SH-SY5Y (cell line): Measurements from ENCODE around the gene PDE1A.

Experiments used
- GATA2 ChIP-seq: IDR thresholded peaks from 2 replicates; pipeline ENCODE4 v1.6.1; 2011; ENCODE audit warnings: mild to moderate bottlenecking, low read depth, low read length
- GATA3 ChIP-seq: IDR thresholded peaks from 2 replicates; pipeline ENCODE4 v1.6.1; 2011; ENCODE audit warnings: low read depth, mild to moderate bottlenecking, low read length, moderate library complexity

Gene PDE1A

GRCh38 chr2:182299632-182300031 lies 127.2 kb downstream of the PDE1A start:
- TF ChIP-seq GATA3 (no peak), GATA2 (no peak)

GRCh38 chr2:182298456-182298855 lies 128.4 kb downstream of the PDE1A start:
- TF ChIP-seq GATA2 (no peak), GATA3 (no peak)

GRCh38 chr2:182291296-182291695 lies 135.5 kb downstream of the PDE1A start:
- TF ChIP-seq GATA2 (no peak), GATA3 (no peak)

DNA sequence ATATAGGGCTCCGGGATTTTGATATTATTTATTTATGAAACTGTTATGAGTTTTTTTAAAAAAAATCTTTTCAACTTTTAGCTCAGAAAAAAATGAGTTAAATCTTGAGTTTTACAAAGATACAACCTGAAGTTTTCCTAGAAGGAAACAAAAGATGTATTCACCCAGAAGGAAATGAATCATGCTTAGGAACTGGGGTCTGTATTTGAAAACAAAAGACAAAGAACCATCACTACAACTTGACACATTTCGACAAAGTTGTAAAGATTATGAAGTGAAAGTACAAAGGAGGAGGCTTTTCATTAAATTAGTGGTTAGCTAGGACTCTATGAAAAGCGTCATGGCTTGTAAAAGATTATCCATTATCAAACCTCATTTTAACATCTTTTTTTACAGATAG lies 143.3 kb downstream of the PDE1A start:
- TF ChIP-seq GATA3 (no peak), GATA2 (no peak)

DNA sequence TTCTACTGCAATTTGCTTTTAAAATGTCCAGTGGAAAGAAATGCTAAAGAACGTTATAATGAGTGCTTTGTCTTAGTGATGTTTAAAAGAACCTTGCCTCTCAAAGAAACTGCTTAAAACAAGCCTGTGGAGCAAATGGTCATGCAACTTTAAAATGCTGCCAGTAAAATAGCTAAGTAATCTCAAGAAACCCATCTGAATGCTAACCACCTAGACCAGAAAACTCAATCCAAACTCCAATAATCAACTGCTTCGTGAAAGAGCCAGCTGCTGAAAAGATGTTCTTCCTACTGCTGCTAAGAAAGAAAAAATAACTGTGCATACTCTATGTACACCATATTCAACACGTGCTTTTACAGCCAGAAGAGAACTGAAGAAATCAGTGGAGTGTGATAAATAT lies 145.6 kb downstream of the PDE1A start:
- TF ChIP-seq GATA2, result no peak
- no peak for TF ChIP-seq GATA3

- TF ChIP-seq GATA3 (no peak), GATA2 (peak; percentile 43; the same call in 1 of the 2 replicates)
These were observed 146.7 kb downstream of the PDE1A start for GRCh38 chr2:182280118-182280517.

GRCh38 chr2:182267971-182268370 lies 158.9 kb downstream of the PDE1A start:
- TF ChIP-seq GATA3 (no peak), GATA2 (no peak)

DNA sequence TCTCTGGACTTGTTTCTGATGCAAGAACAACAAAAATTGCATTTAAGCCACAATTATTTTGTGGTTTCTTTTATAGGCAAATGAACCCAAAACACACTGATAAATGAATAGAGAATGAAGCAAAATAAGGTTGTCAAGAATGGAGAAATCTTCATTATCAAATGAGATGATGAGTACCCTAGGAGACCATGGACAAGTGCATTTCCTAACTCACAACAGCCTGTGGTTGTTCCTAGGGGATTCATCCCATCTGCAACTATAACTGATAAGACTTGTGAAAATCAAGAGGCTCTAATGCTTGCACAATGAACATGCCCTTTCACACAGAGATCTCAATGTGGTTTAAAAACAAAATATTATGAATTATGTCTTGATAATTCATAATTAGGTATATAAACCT lies 159.9 kb downstream of the PDE1A start:
- TF ChIP-seq GATA3 (no peak), GATA2 (no peak)

- no peak for TF ChIP-seq GATA2
- TF ChIP-seq GATA3, result no peak
These were observed 161.1 kb downstream of the PDE1A start for GRCh38 chr2:182265718-182266117.

DNA sequence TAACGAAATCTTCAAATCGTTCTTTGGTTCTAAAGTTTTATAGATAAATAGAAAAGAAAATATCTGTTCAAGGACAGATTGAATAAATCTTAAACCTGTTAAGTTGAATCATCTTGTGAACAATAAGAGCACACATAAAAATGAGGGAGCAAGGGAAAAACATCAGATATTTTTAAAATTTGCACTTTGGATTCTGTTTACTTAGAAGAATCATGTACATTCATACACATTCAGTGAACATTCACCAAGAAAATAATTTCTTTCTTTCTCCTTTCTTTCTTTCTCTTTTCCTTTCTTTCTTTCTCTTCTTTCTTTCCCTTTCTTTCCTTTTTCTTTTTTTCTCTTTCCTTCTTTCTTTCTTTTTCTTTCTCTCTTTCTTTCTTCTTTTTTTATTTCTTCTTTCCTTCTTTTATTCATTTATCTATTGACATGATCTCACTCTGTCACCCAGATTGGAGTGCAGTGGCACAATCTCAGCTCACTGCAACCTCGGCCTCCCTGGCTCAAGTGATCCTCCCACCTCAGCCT lies 164.9 kb downstream of the PDE1A start:
- no peak for TF ChIP-seq GATA2
- TF ChIP-seq GATA3, result no peak

DNA sequence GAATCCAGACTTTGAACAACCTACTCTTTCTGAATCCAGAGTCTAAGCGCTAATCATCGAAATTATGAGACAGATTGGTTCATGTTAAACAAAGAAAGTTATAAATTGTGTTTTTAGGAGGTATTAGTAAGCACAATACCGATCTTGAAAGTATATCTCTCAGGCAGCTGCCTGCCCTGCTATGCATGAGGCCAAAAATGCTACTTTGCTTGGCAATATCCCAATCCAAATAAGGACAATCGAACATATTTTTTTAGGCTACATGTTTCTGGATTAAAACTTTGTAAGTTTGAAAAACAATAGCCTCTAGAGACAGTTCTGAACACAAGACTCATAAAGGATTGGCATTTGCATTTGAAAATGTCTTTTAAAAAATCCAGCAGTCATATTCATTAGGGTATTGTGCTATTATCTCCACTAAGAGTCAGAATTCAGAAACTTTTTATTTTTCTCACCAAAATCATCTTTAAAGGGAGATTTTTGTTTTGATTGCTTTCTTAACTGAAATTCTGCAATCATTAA lies 167.1 kb downstream of the PDE1A start:
- no peak for TF ChIP-seq GATA2
- TF ChIP-seq GATA3, result no peak

DNA sequence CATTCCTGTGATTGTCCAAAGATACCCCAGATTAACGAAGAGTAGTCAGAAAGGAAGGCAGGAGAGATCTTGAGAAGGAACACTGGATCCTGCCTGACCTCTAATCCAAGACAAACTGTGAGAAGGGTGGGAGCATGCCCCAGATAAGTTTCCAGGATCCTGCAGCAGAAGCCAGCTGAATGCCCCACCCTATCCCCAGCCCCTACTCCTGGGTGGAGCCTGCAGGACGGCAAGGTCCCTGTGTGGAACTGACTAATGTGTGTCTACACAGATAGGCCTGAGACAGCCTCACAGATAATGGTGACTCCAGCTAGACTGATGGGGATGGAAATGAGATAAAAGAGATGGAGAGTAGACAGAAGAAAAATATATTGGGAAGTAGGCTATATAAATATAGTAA lies 174.3 kb downstream of the PDE1A start:
- TF ChIP-seq GATA3 (no peak), GATA2 (no peak)

- TF ChIP-seq GATA2, result no peak
- TF ChIP-seq GATA3, result no peak
These were observed 177.9 kb downstream of the PDE1A start for GRCh38 chr2:182248898-182249297.

- no peak for TF ChIP-seq GATA2
- TF ChIP-seq GATA3, result no peak
These were observed 178.5 kb downstream of the PDE1A start for GRCh38 chr2:182248362-182248761.

DNA sequence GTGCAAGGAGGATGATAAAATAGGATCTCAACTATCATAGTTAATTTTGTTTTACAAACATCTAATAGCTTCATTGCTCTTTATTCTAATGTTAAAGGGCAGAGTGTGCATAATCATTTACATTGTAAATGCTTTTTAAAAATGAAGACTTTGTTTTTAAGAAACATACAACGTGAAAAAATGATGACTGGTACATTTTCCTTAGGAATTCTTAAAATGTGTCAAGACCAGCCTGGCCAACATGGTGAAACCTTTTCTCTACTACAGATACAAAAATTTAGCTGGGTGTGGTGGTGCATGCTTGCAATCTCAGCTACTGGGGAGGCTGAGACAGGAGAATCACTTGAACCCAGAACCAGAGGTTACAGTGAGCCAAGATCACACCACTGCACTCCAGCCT lies 179.0 kb downstream of the PDE1A start:
- no peak for TF ChIP-seq GATA3
- no peak for TF ChIP-seq GATA2

GRCh38 chr2:182245963-182246362 lies 180.9 kb downstream of the PDE1A start:
- no peak for TF ChIP-seq GATA2
- no peak for TF ChIP-seq GATA3

DNA sequence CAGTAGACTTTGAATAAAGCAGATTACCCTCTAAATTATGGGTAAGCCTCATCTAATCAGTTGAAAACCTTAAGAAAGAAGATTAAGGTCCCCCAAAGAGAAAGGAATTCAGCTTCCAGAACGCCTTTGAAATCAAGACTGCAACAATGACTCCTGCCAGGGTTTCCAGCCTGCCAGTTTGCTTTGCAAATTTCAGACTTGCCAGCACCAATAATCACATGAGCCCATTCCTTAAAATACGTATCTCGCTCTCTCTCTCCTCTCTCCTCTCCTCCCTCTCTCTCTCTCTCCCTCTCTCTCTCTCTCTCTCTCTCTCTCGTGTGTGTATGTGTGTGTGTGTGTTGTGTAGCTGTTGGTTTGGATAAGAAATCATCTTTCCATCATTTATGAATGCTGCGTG lies 184.2 kb downstream of the PDE1A start:
- TF ChIP-seq GATA2 (no peak), GATA3 (no peak)
